ENCODE measurements around the gene KASH5.

Gene KASH5

GRCh38 chr19:49408816-49409440, 20.9 kb downstream of the KASH5 start:
- no peak overlapping the region for H3K4me3 ChIP-seq (ENCODE audit: low read length)
- DNase-seq (ENCODE audit: low read depth), result no peak
- TF ChIP-seq, protein P1, sequence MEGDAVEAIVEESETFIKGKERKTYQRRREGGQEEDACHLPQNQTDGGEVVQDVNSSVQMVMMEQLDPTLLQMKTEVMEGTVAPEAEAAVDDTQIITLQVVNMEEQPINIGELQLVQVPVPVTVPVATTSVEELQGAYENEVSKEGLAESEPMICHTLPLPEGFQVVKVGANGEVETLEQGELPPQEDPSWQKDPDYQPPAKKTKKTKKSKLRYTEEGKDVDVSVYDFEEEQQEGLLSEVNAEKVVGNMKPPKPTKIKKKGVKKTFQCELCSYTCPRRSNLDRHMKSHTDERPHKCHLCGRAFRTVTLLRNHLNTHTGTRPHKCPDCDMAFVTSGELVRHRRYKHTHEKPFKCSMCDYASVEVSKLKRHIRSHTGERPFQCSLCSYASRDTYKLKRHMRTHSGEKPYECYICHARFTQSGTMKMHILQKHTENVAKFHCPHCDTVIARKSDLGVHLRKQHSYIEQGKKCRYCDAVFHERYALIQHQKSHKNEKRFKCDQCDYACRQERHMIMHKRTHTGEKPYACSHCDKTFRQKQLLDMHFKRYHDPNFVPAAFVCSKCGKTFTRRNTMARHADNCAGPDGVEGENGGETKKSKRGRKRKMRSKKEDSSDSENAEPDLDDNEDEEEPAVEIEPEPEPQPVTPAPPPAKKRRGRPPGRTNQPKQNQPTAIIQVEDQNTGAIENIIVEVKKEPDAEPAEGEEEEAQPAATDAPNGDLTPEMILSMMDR (conservative IDR thresholded peaks at IDR 0.05; ENCODE audit: low read length), result no peak

- no peak for DNase-seq (ENCODE audit: low read depth)
- TF ChIP-seq, protein P1 (conservative IDR thresholded peaks at IDR 0.05; ENCODE audit: low read length), result no peak
- H3K4me3 ChIP-seq (ENCODE audit: low read length), result no peak overlapping the region
Measured at GRCh38 chr19:49409441-49410029, 21.5 kb downstream of the KASH5 start.

DNA sequence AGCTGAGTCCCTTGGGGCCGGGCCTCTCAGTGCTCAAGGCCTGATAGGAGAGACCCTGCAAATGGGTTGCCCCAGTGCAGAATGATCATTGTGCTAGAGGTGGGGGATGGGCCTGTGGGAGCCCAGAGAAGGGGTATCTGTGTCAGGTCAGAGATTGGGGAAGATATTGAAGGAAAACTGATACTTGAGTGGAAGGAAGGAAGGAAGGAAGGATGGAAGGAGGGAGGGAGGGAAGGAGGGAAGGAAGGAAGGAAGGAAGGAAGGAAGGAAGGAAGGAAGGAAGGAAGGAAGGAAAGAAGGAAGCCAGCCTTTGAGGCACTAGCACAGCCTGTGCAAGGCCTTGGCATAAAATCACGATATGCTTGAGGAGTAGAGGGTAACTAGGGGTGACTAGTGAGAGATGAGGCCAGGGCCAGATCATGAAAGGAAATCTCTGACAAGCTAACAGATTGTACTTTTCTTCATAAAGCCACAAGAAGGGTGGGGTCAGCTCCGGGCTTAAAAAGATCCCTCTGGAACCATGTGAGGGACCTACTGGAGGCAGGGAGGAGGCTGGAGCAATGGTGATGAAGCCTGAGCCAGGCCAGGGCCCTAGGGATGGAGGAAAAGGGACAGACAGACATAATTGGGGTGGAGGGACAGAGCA, 23.8 kb downstream of the KASH5 start:
- DNase-seq (ENCODE audit: low read depth), result no peak
- TF ChIP-seq, protein P1 (conservative IDR thresholded peaks at IDR 0.05; ENCODE audit: low read length), result no peak
- H3K4me3 ChIP-seq (ENCODE audit: low read length), result no peak overlapping the region

DNA sequence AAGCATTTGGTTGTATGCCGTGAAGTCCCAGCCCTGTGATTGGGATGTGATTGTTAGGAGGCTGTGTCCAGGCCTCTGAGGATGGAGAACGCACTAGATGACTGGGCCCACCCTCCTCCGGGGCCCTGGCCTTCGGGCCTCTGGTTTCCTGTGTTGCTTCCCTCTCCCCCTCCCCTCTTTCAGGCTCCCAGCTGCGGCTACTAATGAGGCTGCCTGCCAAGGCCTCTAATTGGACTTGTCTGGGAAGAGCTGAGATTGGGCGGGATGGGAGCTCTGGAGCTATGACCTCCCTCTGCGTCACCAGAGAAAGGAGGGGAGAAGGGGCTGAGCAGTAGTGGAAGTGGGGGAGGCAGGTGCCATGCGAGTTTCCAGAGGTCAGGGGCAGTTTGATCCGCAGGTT, 25.3 kb downstream of the KASH5 start:
- H3K4me3 ChIP-seq (ENCODE audit: low read length), result no peak overlapping the region
- DNase-seq (ENCODE audit: low read depth), result no peak
- TF ChIP-seq, protein P1 (conservative IDR thresholded peaks at IDR 0.05; ENCODE audit: low read length), result no peak

DNA sequence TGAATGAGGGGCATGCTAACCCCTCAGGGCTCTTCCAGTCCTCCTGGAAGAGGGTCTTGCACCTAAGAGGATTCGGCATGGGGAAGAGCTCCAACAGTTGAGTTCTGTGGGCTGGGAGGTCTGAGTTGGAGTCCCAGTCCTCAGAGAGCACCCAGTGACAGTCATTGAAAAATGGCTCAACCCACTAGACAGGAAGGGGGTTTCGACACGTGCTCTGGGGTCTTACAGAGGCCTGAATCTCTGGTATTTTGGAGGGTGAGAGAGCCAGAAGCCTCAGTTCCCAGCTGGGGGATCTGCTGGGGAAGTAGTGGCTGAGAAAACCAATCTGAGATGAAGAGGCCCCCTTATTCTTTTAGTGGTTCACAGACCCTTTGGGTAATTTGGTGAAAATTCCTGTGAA, 26.2 kb downstream of the KASH5 start:
- TF ChIP-seq, protein P1 (conservative IDR thresholded peaks at IDR 0.05; ENCODE audit: low read length), result no peak
- H3K4me3 ChIP-seq (ENCODE audit: low read length), result no peak overlapping the region

DNA sequence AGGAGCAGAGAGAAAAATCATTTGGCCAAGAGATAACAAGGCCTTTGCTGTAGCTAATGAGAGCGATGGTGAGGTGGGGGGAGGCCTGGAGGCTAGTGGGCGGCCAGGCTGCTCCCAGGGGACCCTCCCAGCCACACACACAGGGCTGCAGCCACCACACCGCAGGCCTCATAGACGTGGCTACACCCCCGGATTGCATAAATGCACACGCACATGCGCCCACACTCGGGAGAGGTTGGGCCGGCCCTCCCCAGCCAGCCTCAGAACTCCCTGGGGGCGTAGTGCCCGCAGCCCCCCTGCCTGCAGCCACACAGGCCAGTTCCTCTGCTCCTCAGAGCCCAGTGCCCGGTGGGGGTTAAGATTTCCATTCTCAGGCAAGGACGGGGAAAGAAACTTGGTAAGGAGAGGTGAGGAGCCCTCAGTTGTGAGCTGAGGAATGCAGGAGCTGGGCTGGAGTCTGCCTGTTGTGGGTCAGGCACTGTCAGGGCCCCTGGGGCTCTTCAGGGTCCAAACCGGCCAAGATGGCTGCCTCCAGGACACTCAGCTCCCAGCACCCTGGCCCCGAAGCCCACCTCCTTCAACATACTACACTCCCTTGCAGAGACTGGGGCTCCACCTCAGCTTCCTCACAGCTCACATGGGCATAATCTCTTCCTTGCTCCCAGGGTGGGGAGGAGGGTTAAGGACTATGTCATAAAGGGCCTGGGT, 27.2 kb downstream of the KASH5 start:
- no peak overlapping the region for H3K4me3 ChIP-seq (ENCODE audit: low read length)
- no peak for DNase-seq (ENCODE audit: low read depth)

More for the DNA sequence above, 26.2 kb downstream of the KASH5 start:
- no peak for DNase-seq (ENCODE audit: low read depth)

More for the DNA sequence above, 27.2 kb downstream of the KASH5 start:
- TF ChIP-seq, protein P1 (conservative IDR thresholded peaks at IDR 0.05; ENCODE audit: low read length), result no peak

Data from AG10803 (cell line).